Measurements from ENCODE around the gene C14orf119.

DNA sequence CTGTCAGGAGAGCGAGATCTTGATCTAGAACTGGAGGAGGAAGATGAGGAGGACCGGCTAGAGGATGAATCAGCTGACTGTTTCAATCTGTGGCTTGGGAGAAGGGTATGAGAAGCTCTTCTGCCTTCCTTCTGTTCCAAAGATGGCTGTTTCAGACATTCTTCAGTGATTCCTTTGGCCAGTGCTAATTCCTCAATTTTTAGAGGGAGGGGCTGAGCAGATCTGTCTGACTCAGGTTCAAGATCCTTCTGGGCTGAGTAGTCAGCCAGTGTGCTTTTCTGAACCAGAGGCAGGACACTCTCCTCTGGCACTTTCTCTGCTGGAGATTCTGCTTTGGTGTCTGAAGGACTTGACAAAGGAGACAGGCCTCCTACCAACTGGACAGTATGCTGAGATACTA lies 15.6 kb upstream of the C14orf119 start:
- TF ChIP-seq POLR2A (IDR thresholded peaks at IDR 0.05; ENCODE audit: low read depth, low read length) (no peak), POLR2AphosphoS5 (IDR thresholded peaks at IDR 0.05; ENCODE audit: low read depth, low read length) (no peak)
